KMS-11 (cell line): Measurements from ENCODE around the gene CTPS2.

ENCODE experiments used
- H2AFZ ChIP-seq: fragments of 200-600 bp; sonication (generic); 2 replicates; pipeline ENCODE4 v1.6.1; 2016; ENCODE audit warnings: antibody characterized with exemption, mixed run types, low read depth
- H3K27ac ChIP-seq: fragments of 200-600 bp; sonication (generic); 2 replicates; pipeline ENCODE4 v1.6.1; 2016; ENCODE audit warnings: mild to moderate bottlenecking, mixed run types
- H3K27me3 ChIP-seq: fragments of 200-600 bp; sonication (generic); 2 replicates; pipeline ENCODE4 v1.6.1; 2017; ENCODE audit warnings: mild to moderate bottlenecking, low read depth, mixed run types, moderate library complexity; ENCODE audit not compliant: insufficient read depth
- H3K36me3 ChIP-seq: fragments of 200-600 bp; sonication (generic); 2 replicates; pipeline ENCODE4 v1.6.1; 2017; ENCODE audit warnings: mild to moderate bottlenecking, mixed run types; ENCODE audit not compliant: insufficient read depth
- H3K4me1 ChIP-seq: fragments of 200-600 bp; sonication (generic); 2 replicates; pipeline ENCODE4 v1.6.1; 2016; ENCODE audit warnings: mild to moderate bottlenecking, low read depth, mixed run types; ENCODE audit not compliant: poor library complexity, severe bottlenecking
- H3K4me2 ChIP-seq: fragments of 200-600 bp; sonication (generic); 2 replicates; pipeline ENCODE4 v1.7.0; 2016; ENCODE audit warnings: mild to moderate bottlenecking, mixed run types
- H3K4me3 ChIP-seq: fragments of 200-600 bp; sonication (generic); IDR thresholded peaks from 2 replicates; pipeline ENCODE4 v1.6.1; 2017; ENCODE audit warnings: low read depth, low read length, mixed read lengths; ENCODE audit not compliant: insufficient read depth
- H3K79me2 ChIP-seq: fragments of 200-600 bp; sonication (generic); 2 replicates; pipeline ENCODE4 v1.6.1; 2016; ENCODE audit warnings: low read depth, mixed run types; ENCODE audit not compliant: insufficient read depth
- H3K9ac ChIP-seq: fragments of 200-600 bp; sonication (generic); 2 replicates; pipeline ENCODE4 v1.6.1; 2016; ENCODE audit warnings: mild to moderate bottlenecking, mixed run types
- H4K20me1 ChIP-seq: fragments of 200-600 bp; sonication (generic); 2 replicates; pipeline ENCODE4 v1.6.1; 2016; ENCODE audit warnings: mild to moderate bottlenecking, mixed run types; ENCODE audit not compliant: insufficient read depth
- CTCF ChIP-seq: fragments of 200-600 bp; sonication (generic); conservative IDR thresholded peaks from 2 replicates; pipeline ENCODE4 v1.6.1; 2017; ENCODE audit warnings: low read depth, mild to moderate bottlenecking, antibody characterized with exemption, low read length, moderate library complexity, mixed read lengths

The CTPS2 gene

DNA sequence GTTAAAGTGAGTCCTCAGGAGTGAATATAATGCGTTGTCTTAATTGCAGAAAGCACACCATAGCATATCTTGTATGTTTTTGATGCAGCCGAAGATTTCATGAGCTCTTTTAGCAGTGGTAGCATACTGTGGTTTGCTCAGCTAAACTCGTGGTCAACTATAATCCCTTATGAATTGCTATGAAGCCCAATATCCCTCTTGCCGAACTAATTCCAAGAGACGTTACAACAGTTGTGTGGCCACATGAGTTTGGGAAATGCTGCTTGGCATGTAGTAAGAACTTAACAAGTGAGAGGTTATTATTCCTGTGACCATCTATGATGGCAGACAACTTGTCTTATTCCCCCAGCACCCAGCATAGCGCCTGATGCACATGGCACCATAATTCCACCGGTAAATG lies 37.7 kb upstream of the CTPS2 start:
- TF ChIP-seq CTCF = no peak
- Histone ChIP-seq H3K9ac (no peak overlapping the region), H3K79me2 (no peaks in the 10 kb centered on the region), H2AFZ (no peak overlapping the region), H3K27ac (no peak overlapping the region), H3K27me3 (no peaks in the 10 kb centered on the region), H3K4me3 (no peak overlapping the region), H4K20me1 (no peaks in the 10 kb centered on the region), H3K4me2 (no peak overlapping the region), H3K36me3 (no peaks in the 10 kb centered on the region), H3K4me1 (peaks cover 6% of the 10 kb centered on the region)

- no peak for TF ChIP-seq CTCF
- Histone ChIP-seq H3K4me3 (no peak overlapping the region), H3K36me3 (no peaks in the 10 kb centered on the region), H3K27me3 (no peaks in the 10 kb centered on the region), H3K4me1 (no peaks in the 10 kb centered on the region), H3K27ac (no peak overlapping the region), H3K4me2 (no peak overlapping the region), H4K20me1 (no peaks in the 10 kb centered on the region), H3K9ac (no peak overlapping the region), H2AFZ (no peak overlapping the region), H3K79me2 (no peaks in the 10 kb centered on the region)
These were observed 36.0 kb upstream of the CTPS2 start for GRCh38 chrX:16748425-16748824.

DNA sequence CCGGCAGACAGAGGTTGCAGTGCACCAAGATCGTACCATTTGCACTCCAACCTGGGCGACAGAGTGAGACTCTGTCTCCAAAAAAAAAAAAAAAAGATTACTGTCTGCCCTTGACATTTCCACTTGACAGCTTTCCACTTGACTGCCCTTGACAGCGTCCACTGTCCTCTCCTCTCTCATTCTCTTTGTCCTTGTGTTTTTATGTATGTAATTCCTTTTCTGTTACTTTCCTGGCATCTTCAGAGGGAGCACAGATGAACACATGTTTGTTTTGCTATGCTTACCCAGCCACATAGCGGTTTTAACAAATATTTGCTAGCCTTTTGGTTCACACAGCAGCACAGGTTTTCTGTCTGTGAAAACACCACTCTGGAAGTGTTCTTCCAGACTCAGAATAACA lies 33.2 kb upstream of the CTPS2 start:
- Histone ChIP-seq H3K4me3 (no peak overlapping the region), H3K27ac (no peak overlapping the region), H3K27me3 (no peaks in the 10 kb centered on the region), H3K36me3 (no peaks in the 10 kb centered on the region), H3K4me1 (no peaks in the 10 kb centered on the region), H4K20me1 (no peaks in the 10 kb centered on the region), H2AFZ (no peak overlapping the region), H3K4me2 (no peak overlapping the region), H3K9ac (no peak overlapping the region), H3K79me2 (no peaks in the 10 kb centered on the region)
- TF ChIP-seq CTCF = no peak

- Histone ChIP-seq H3K27me3 (no peaks in the 10 kb centered on the region), H3K27ac (no peak overlapping the region), H3K4me1 (no peaks in the 10 kb centered on the region), H3K36me3 (no peaks in the 10 kb centered on the region), H3K9ac (no peak overlapping the region), H3K79me2 (no peaks in the 10 kb centered on the region), H3K4me3 (no peak overlapping the region), H2AFZ (no peak overlapping the region), H3K4me2 (no peak overlapping the region), H4K20me1 (no peaks in the 10 kb centered on the region)
- TF ChIP-seq CTCF = no peak
These were observed 32.6 kb upstream of the CTPS2 start for GRCh38 chrX:16745102-16745501.
